Endothelial cell of umbilical vein (primary cell): Measurements from ENCODE around the gene TXLNA. TPM values are rescaled to one million over a fixed set of nuclear protein-coding genes. Genes with fewer than 3 reads are reported as not detected.

Source experiments
- BruUV-seq: library from RNA; stranded (reverse); fragments of 400-500 nt; replicated peaks from 2 replicates; lab custom pipeline; 2021; lab: Mats Ljungman, UMichigan
- CTCF ChIA-PET: fragments of 300-600, 350-600 bp; sonication (Branson Sonifier 250); formaldehyde crosslinking; loops from one replicate; lab custom pipeline; 2021; ENCODE audit warnings: antibody characterized with exemption, inconsistent platforms; lab: Charles Lee
- POLR2A ChIA-PET: fragments of 300-600, 350-600 bp; sonication (Branson Sonifier 250); formaldehyde crosslinking; loops from one replicate; lab custom pipeline; 2021; ENCODE audit warnings: antibody characterized with exemption, inconsistent platforms; lab: Charles Lee
- DNase-seq: peaks from one replicate; pipeline ENCODE4 v3.0.0-alpha.2; 2011; ENCODE audit warnings: low read depth, low spot score
- FAIRE-seq: peaks from 2 replicates; lab custom pipeline; 2011; peaks lifted over from hg19 to GRCh38; lab: Jason Lieb, UNC
- H2AFZ ChIP-seq: 2 replicates; pipeline ENCODE4 v1.6.0; 2012; ENCODE audit warnings: low read depth, low read length, control low read depth, inconsistent platforms
- H3K27ac ChIP-seq: 2 replicates; pipeline ENCODE4 v1.5.1; 2011; ENCODE audit warnings: low read depth, mild to moderate bottlenecking, control low read depth, low read length, moderate library complexity; ENCODE audit not compliant: insufficient read depth
- H3K27me3 ChIP-seq, 2 experiments: 2 replicates each; pipeline versions ENCODE4 v1.6.0 to v1.6.1; 2011; ENCODE audit warnings: low read length in 2 of 2, mixed read lengths in 1 of 2; ENCODE audit not compliant: control insufficient read depth in 2 of 2, insufficient read depth in 2 of 2
- H3K36me3 ChIP-seq, 2 experiments: 2 replicates in 1 of 2; 3 replicates in 1 of 2; pipeline ENCODE4 v1.5.1; 2011; ENCODE audit warnings: low read length in 2 of 2, mild to moderate bottlenecking in 1 of 2, moderate library complexity in 1 of 2; ENCODE audit not compliant: control insufficient read depth in 2 of 2, insufficient read depth in 2 of 2; ENCODE audit errors: extremely low read depth in 1 of 2
- H3K4me1 ChIP-seq: 3 replicates; pipeline ENCODE4 v1.5.1; 2011; ENCODE audit warnings: mild to moderate bottlenecking, low read length; ENCODE audit not compliant: control insufficient read depth, insufficient read depth; ENCODE audit errors: extremely low read depth
- H3K4me2 ChIP-seq: 2 replicates; pipeline ENCODE4 v1.6.1; 2011; ENCODE audit warnings: low read length, control low read depth, mixed read lengths; ENCODE audit not compliant: insufficient read depth
- H3K4me3 ChIP-seq, 3 experiments: fragments of 200-600 bp in 1 of 3; sonication (generic), shearing (Covaris generic) in 1 of 3; replicated peaks in 1 of 3; 2 replicates each; pipeline ENCODE4 v1.5.1; 2011 to 2016; ENCODE audit warnings: control low read depth in 3 of 3, low read length in 3 of 3, mild to moderate bottlenecking in 2 of 3, inconsistent platforms in 1 of 3, low read depth in 1 of 3, moderate library complexity in 1 of 3; ENCODE audit not compliant: insufficient read depth in 1 of 3
- H3K79me2 ChIP-seq: 2 replicates; pipeline ENCODE4 v1.6.0; 2012; ENCODE audit warnings: low read length, inconsistent platforms; ENCODE audit not compliant: control insufficient read depth, insufficient read depth
- H3K9ac ChIP-seq: replicated peaks from 2 replicates; pipeline ENCODE3; 2011; ENCODE audit warnings: low read length, control low read depth; ENCODE audit not compliant: insufficient read depth; ENCODE audit errors: extremely low read depth
- H3K9me1 ChIP-seq: replicated peaks from 3 replicates; pipeline ENCODE4 v1.6.0; 2011; ENCODE audit warnings: mild to moderate bottlenecking, low read length; ENCODE audit not compliant: control insufficient read depth, insufficient read depth; ENCODE audit errors: extremely low read depth
- H3K9me3 ChIP-seq: replicated peaks from 2 replicates; pipeline ENCODE4 v1.5.1; 2012; ENCODE audit warnings: low read length, inconsistent platforms; ENCODE audit not compliant: control insufficient read depth, insufficient read depth
- H4K20me1 ChIP-seq: replicated peaks from 2 replicates; pipeline ENCODE3; 2011; ENCODE audit warnings: mild to moderate bottlenecking, low read length; ENCODE audit not compliant: control insufficient read depth, insufficient read depth; ENCODE audit errors: extremely low read depth
- CTCF ChIP-seq, 2 donors: IDR thresholded peaks; 1 replicate in 1 of 2; 2 replicates in 1 of 2; pipeline ENCODE4 v1.5.1; 2011; ENCODE audit warnings: low read length in 2 of 2, mild to moderate bottlenecking in 2 of 2, moderate library complexity in 2 of 2, control low read depth in 1 of 2, inconsistent platforms in 1 of 2, low read depth in 1 of 2; ENCODE audit not compliant: insufficient read depth in 1 of 2; ENCODE audit errors: extremely low read depth in 1 of 2
- EZH2 ChIP-seq: IDR thresholded peaks from 2 replicates; pipeline ENCODE4 v1.6.1; 2012; ENCODE audit warnings: borderline replicate concordance, low read depth, mild to moderate bottlenecking, moderate library complexity, low read length, inconsistent platforms; ENCODE audit not compliant: severe bottlenecking
- FOS ChIP-seq: IDR thresholded peaks from 2 replicates; pipeline ENCODE4 v1.6.1; 2011; ENCODE audit warnings: mild to moderate bottlenecking, low read length, moderate library complexity, borderline replicate concordance; ENCODE audit not compliant: insufficient read depth
- GATA2 ChIP-seq: IDR thresholded peaks from 2 replicates; pipeline ENCODE4 v1.7.0; 2011; ENCODE audit warnings: low read depth, mild to moderate bottlenecking, moderate library complexity, mixed read lengths, low read length; ENCODE audit not compliant: insufficient read length, insufficient read depth
- JUN ChIP-seq: IDR thresholded peaks from 2 replicates; pipeline ENCODE4 v1.6.1; 2011; ENCODE audit warnings: borderline replicate concordance, low read depth; ENCODE audit not compliant: insufficient read length, insufficient read depth
- MYC ChIP-seq: IDR thresholded peaks from one replicate; pipeline ENCODE4 v1.6.1; 2011; ENCODE audit warnings: mild to moderate bottlenecking, low read depth, low read length
- POLR2A ChIP-seq: IDR thresholded peaks from 2 replicates; pipeline ENCODE4 v1.6.1; 2012; ENCODE audit warnings: low read depth, mild to moderate bottlenecking, control low read depth, low read length
- POLR2AphosphoS5 ChIP-seq: IDR thresholded peaks from 2 replicates; pipeline ENCODE4 v1.6.1; 2012; ENCODE audit warnings: low read depth, mild to moderate bottlenecking, control low read depth, low read length, moderate library complexity; ENCODE audit not compliant: insufficient read depth
- dilution Hi-C: fragments of 300-500 bp; cut with MboI; formaldehyde crosslinking; loops from one replicate; pipeline ENCODE4 v1.15.0; 2019; ENCODE audit warnings: low sequenced_read_pairs; ENCODE audit not compliant: extremely low pct_ligation_motif_present
- intact Hi-C: fragments of 100-400 bp; cut with micrococcal nuclease; formaldehyde crosslinking; loops from one replicate; pipeline ENCODE4 v1.10.0; 2022
- polyA plus RNA-seq, 4 experiments: library from polyadenylated mRNA; depleted of rRNA in 3 of 4; stranded (reverse) in 3 of 4; unstranded in 1 of 4; fragments of >200 nt; gene quantifications; 2 replicates each; pipeline versions ENCODE4 v1.2.1 to v1.2.3, GENCODE V29; 2011 to 2012; ENCODE audit warnings: missing spikeins in 1 of 4
- total RNA-seq: library from RNA; stranded (reverse); gene quantifications from 2 replicates; pipeline ENCODE4 v1.2.3, GENCODE V29; 2021
- TF ChIP-seq, protein P1 (sequence below): IDR thresholded peaks from 2 replicates; pipeline ENCODE4 v1.6.1; 2011; ENCODE audit not compliant: insufficient read depth, insufficient read length

Gene TXLNA
- total and polyA plus RNA-seq, 2 donors (not counting 3 experiments of a cell fraction or from before 2014, with no cell fraction given), result 41.8 to 69.4 TPM

DNA sequence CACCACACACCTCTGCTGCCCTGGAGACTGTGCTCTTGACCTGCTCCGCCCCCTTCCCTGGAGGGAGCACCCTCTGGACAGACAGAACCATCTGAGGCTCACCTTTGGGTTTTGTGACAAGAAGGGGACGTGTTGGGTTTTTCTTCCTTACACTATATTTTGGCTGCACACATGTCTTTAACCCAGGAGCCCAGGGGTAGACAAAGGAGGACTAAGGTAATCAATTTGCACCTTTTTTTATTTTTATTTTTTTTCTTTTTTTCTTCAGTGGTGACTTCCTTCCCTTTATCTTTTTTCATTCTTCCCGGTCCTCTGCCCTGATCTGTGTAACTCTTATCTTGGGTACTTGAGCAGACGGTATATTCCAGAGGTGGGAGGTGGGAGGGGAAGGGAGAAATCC, 8.5 kb upstream of the TXLNA start:
- dilution Hi-C loops, result no loop called here

More for the DNA sequence above, 8.5 kb upstream of the TXLNA start:
- no peak overlapping the region for H3K27ac ChIP-seq
- H3K36me3 ChIP-seq, result peaks cover 25 to 26% of the 10 kb centered on the region in 2 experiments
- no peaks in the 10 kb centered on the region for H3K79me2 ChIP-seq
- DNase-seq (no peak), FAIRE-seq (no peak)
- H3K4me3 ChIP-seq, result no peak overlapping the region
- H3K9ac ChIP-seq, result no peak overlapping the region
- H2AFZ ChIP-seq, result no peak overlapping the region
- peaks cover 12% of the 10 kb centered on the region for H3K4me1 ChIP-seq
- POLR2A ChIA-PET, result no interaction called here
- BruUV-seq, result no TSS peak
- TF ChIP-seq MYC (no peak), CTCF (IDR thresholded peaks at IDR 0.05; ENCODE audit: extremely low read depth in 1 of 2, insufficient read depth in 1 of 2, low read depth in 1 of 2, low read length in 2 of 2) (no peak), POLR2AphosphoS5 (no peak), EZH2 (no peak), FOS (no peak), POLR2A (no peak), JUN (no peak), GATA2 (no peak)
- TF ChIP-seq, protein P1, sequence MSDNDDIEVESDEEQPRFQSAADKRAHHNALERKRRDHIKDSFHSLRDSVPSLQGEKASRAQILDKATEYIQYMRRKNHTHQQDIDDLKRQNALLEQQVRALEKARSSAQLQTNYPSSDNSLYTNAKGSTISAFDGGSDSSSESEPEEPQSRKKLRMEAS, result no peak
- intact Hi-C loops, result no loop called here
- CTCF ChIA-PET, result no interaction called here
- H4K20me1 ChIP-seq, result no peaks in the 10 kb centered on the region
- no peaks in the 10 kb centered on the region for H3K9me3 ChIP-seq
- H3K4me2 ChIP-seq, result no peak overlapping the region
- no peaks in the 10 kb centered on the region for H3K27me3 ChIP-seq
- H3K9me1 ChIP-seq, result no peaks in the 10 kb centered on the region
